ENCODE measurements around the gene RBM19. TPM values are rescaled to one million over a fixed set of nuclear protein-coding genes. Genes with fewer than 3 reads are reported as not detected.

The RBM19 gene
- total and polyA plus RNA-seq, 3 donors from 2014 or later: 28.9 to 55.4 (median 49.5) TPM

DNA sequence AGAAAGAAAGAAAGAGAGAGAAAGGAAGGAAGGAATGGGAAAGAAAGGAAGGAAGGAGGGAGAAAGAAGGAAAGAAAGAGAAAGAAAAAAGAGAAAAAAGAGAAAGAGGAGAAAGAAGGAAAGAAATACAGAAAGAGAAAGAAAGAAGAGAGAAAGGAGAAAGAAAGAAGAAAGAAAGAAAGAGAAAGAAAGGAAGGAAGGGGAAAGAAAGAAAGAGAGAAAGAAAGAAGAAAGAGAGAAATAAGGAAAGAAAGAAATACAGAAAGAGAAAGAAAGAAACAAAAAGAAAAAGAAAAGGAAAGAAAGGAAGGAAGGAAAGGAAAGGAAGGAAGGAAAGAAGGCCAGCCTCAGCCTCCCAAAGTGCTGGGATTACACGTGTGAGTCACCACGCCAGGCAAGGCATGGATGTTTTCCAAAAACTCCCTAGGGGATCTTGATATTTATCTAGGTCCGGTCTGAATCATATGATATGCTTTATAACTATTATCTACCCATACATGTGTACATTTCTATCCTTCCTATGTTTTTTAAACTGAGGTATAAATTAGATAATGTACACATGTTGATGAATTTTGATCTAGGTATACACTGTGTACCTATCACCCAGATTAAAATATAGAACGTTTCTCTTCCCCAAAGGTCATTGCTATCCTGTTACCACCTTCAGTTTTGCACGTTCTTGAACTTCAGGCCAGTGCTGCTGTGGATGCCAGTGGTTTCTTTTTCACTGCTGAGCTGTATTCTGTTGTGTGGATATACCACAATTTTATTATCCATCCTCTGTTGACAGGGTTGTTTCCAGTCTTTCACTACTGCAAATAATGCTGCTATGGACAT is 177.9 kb downstream of the RBM19 start:
- Histone ChIP-seq H3K9me3 (no peaks in the 10 kb centered on the region), H3K4me3 (no peak overlapping the region), H3K4me1 (no peaks in the 10 kb centered on the region), H3K27me3 (no peaks in the 10 kb centered on the region), H3K36me3 (ENCODE audit: low read depth, missing control alignments) (no peaks in the 10 kb centered on the region), H3K27ac (no peak overlapping the region)
- intact Hi-C loops (cut with DNase I; ENCODE audit: low total_unique reads): no loop called here
- 75 to 78% methylated on average over 5 of the region's 5 CpGs for WGBS, 2 donors
- TF ChIP-seq, protein P1, sequence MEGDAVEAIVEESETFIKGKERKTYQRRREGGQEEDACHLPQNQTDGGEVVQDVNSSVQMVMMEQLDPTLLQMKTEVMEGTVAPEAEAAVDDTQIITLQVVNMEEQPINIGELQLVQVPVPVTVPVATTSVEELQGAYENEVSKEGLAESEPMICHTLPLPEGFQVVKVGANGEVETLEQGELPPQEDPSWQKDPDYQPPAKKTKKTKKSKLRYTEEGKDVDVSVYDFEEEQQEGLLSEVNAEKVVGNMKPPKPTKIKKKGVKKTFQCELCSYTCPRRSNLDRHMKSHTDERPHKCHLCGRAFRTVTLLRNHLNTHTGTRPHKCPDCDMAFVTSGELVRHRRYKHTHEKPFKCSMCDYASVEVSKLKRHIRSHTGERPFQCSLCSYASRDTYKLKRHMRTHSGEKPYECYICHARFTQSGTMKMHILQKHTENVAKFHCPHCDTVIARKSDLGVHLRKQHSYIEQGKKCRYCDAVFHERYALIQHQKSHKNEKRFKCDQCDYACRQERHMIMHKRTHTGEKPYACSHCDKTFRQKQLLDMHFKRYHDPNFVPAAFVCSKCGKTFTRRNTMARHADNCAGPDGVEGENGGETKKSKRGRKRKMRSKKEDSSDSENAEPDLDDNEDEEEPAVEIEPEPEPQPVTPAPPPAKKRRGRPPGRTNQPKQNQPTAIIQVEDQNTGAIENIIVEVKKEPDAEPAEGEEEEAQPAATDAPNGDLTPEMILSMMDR (IDR thresholded peaks at IDR 0.05): no peak
- no peak for TF ChIP-seq POLR2A (IDR thresholded peaks at IDR 0.05)
- no peak for DNase-seq

DNA sequence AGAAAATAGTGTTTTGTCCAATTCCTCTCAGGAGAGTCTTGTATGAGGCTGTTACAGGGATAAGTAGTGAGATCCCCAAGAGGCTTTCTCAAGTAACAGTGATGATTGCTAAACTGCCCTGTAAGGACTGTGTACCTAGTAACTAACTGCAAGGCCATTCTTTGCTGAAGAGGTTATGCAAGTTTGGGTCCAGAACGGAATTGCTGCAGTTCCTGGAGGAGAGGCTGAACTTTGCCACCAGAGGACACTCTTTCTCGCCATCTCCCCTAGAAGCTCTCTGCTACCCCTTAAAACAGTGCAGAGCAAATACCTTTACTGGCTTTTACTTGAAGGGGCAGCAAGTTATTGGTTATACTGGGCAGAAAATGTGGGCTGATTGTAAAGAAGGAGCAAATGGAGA is 180.0 kb downstream of the RBM19 start:
- no peak for DNase-seq
- intact Hi-C loops (cut with DNase I; ENCODE audit: low total_unique reads): no loop called here
- H3K36me3 ChIP-seq (ENCODE audit: low read depth, missing control alignments): no peaks in the 10 kb centered on the region
- H3K27ac ChIP-seq: no peak overlapping the region
- TF ChIP-seq POLR2A (IDR thresholded peaks at IDR 0.05): no peak
- TF ChIP-seq, protein P1 (IDR thresholded peaks at IDR 0.05): no peak
- no peak overlapping the region for H3K4me3 ChIP-seq
- H3K4me1 ChIP-seq: no peaks in the 10 kb centered on the region
- 86 to 98% methylated on average over 2 of the region's 2 CpGs for WGBS, 2 donors
- H3K9me3 ChIP-seq: no peaks in the 10 kb centered on the region
- H3K27me3 ChIP-seq: no peaks in the 10 kb centered on the region

DNA sequence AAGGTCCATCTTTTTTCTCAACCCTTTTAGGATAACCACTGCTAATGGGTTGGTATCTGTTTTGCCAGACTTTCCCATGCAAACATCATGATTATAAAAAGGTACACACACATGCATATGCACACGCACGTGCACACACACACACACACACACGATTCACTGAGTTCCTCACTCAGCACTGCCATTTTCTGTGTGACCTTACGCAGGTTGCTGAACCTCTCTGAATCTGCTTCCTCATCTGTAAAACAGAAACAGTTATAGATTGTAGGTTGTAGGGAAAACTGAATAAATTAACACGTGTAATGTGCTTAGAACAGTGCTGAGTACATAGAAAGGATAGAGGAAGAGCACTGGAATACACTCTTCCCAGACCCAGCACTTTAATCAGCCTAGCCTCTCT is 182.3 kb downstream of the RBM19 start:
- TF ChIP-seq POLR2A (IDR thresholded peaks at IDR 0.05): no peak
- TF ChIP-seq, protein P1 (IDR thresholded peaks at IDR 0.05): no peak
- WGBS, 2 donors: 83 to 85% methylated on average over 5 of the region's 5 CpGs
- H3K4me1 ChIP-seq: no peaks in the 10 kb centered on the region
- no peak overlapping the region for H3K27ac ChIP-seq
- DNase-seq: no peak
- no peaks in the 10 kb centered on the region for H3K36me3 ChIP-seq (ENCODE audit: low read depth, missing control alignments)
- H3K27me3 ChIP-seq: no peaks in the 10 kb centered on the region
- no peaks in the 10 kb centered on the region for H3K9me3 ChIP-seq
- no peak overlapping the region for H3K4me3 ChIP-seq
- intact Hi-C loops (cut with DNase I; ENCODE audit: low total_unique reads): no loop called here

DNA sequence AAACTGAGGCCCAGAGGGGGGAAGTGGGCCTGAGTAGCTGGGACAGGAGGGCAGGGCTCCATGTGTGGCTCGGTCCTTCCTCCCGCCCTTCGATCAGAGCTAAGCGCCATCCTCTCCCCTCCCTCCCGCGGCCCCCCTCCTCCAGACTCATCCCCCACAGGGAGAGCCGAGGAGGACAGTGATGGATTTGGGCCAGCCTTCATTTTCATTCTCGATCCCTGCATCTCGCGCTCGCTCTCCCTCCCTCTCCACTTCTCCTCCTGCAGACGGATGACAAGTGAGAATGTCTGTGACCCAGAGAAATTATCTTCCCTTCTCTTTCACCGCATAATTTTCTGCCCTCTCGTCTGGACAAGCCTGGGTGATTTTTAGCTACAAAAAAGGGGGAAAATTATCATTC is 183.3 kb downstream of the RBM19 start:
- H3K4me3 ChIP-seq: no peak overlapping the region

More for the DNA sequence above, 183.3 kb downstream of the RBM19 start:
- DNase-seq: no peak
- H3K9me3 ChIP-seq: no peaks in the 10 kb centered on the region
- no peaks in the 10 kb centered on the region for H3K4me1 ChIP-seq
- H3K27me3 ChIP-seq: no peaks in the 10 kb centered on the region
- no peak for TF ChIP-seq POLR2A (IDR thresholded peaks at IDR 0.05)
- TF ChIP-seq, protein P1 (IDR thresholded peaks at IDR 0.05): no peak
- no peak overlapping the region for H3K27ac ChIP-seq
- intact Hi-C loops (cut with DNase I; ENCODE audit: low total_unique reads): no loop called here
- no peaks in the 10 kb centered on the region for H3K36me3 ChIP-seq (ENCODE audit: low read depth, missing control alignments)
- WGBS, 2 donors: 28% methylated on average over 14 of the region's 14 CpGs
